Measurements from ENCODE around the gene CNDP1.

CNDP1 gene

GRCh38 chr18:74512321-74513053, 21.8 kb upstream of the CNDP1 start:
- Histone ChIP-seq H3K27me3 (ENCODE audit: insufficient read depth, low read depth, severe bottlenecking) (no peaks in the 10 kb centered on the region), H3K4me3 (ENCODE audit: low read depth, low read length) (no peak overlapping the region), H3K36me3 (peaks cover 89% of the 10 kb centered on the region), H3K9me3 (ENCODE audit: severe bottlenecking) (no peaks in the 10 kb centered on the region), H3K27ac (no peak overlapping the region)
- TF ChIP-seq CTCF (IDR thresholded peaks at IDR 0.05; ENCODE audit: low read depth, low read length), result no peak
- no peak for DNase-seq

GRCh38 chr18:74513149-74513882, 21.0 kb upstream of the CNDP1 start:
- Histone ChIP-seq H3K27ac (no peak overlapping the region), H3K9me3 (ENCODE audit: severe bottlenecking) (no peaks in the 10 kb centered on the region), H3K27me3 (ENCODE audit: insufficient read depth, low read depth, severe bottlenecking) (no peaks in the 10 kb centered on the region), H3K36me3 (peaks cover 89% of the 10 kb centered on the region), H3K4me3 (ENCODE audit: low read depth, low read length) (no peak overlapping the region)
- DNase-seq, result no peak
- TF ChIP-seq CTCF (IDR thresholded peaks at IDR 0.05; ENCODE audit: low read depth, low read length), result no peak

DNA sequence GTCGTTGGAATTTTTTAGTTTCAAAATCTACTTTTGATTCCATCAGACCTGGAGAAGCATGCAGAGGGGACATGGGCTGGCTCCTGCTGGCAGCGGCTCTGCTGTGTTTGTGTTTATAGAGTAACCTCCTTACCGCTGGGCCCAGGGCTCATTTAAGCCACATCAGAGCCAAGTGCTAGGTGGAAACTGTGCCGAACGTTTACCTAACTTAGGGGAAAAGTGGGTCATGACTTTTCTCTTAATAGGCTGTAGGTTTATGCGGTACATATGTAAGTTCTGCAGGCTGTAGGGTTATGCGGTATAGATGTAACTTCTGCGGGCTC, 20.5 kb upstream of the CNDP1 start:
- H3K4me3 ChIP-seq (ENCODE audit: low read depth, low read length), result no peak overlapping the region
- no peak for DNase-seq
- H3K36me3 ChIP-seq, result peaks cover 89% of the 10 kb centered on the region
- no peak for TF ChIP-seq CTCF (IDR thresholded peaks at IDR 0.05; ENCODE audit: low read depth, low read length)
- no peaks in the 10 kb centered on the region for H3K9me3 ChIP-seq (ENCODE audit: severe bottlenecking)
- H3K27me3 ChIP-seq (ENCODE audit: insufficient read depth, low read depth, severe bottlenecking), result no peaks in the 10 kb centered on the region
- H3K27ac ChIP-seq, result no peak overlapping the region

GRCh38 chr18:74514860-74515495, 19.3 kb upstream of the CNDP1 start:
- no peak for TF ChIP-seq CTCF (IDR thresholded peaks at IDR 0.05; ENCODE audit: low read depth, low read length)
- no peak overlapping the region for H3K4me3 ChIP-seq (ENCODE audit: low read depth, low read length)
- no peaks in the 10 kb centered on the region for H3K27me3 ChIP-seq (ENCODE audit: insufficient read depth, low read depth, severe bottlenecking)
- no peak overlapping the region for H3K27ac ChIP-seq
- DNase-seq, result no peak
- H3K9me3 ChIP-seq (ENCODE audit: severe bottlenecking), result no peaks in the 10 kb centered on the region
- H3K36me3 ChIP-seq, result peaks cover 89% of the 10 kb centered on the region

GRCh38 chr18:74515620-74516231, 18.6 kb upstream of the CNDP1 start:
- Histone ChIP-seq H3K27me3 (ENCODE audit: insufficient read depth, low read depth, severe bottlenecking) (no peaks in the 10 kb centered on the region), H3K4me3 (ENCODE audit: low read depth, low read length) (no peak overlapping the region), H3K27ac (no peak overlapping the region), H3K9me3 (ENCODE audit: severe bottlenecking) (no peaks in the 10 kb centered on the region), H3K36me3 (peaks cover 89% of the 10 kb centered on the region)
- no peak for TF ChIP-seq CTCF (IDR thresholded peaks at IDR 0.05; ENCODE audit: low read depth, low read length)
- DNase-seq, result no peak

All from WERI-Rb-1 (cell line).